Colon (tissue), 2 donors: ENCODE measurements around the gene A1BG.
"Not testable (repeated sequence)": the region's sequence is repeated elsewhere in the genome, so short reads cannot be mapped to it uniquely, and the experiment has no call there.

ENCODE experiments used
- FAIRE-seq: peaks from 2 replicates; lab custom pipeline; 2012; peaks lifted over from hg19 to GRCh38; lab: Jason Lieb, UNC
- donor health status: control.
- donor health status: control.

A1BG gene

DNA sequence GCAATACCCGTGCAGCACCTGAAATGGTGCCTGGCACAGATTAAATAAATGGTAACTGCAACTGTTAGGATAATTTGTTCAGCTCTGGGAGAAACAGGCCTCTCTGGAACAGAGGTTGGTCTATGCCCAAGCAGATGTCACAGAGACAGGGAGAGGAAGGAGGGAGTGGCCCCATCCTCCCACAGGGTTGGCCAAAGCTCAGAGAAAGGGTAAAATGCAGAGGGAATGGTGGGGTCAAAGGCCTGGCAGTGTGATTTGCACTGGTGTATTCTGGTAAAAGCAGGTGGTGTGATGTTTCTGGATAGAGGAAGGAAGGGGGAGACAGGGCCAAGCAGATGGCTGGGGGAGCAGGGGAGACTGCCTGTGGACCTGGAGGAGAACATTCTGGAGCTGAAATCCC is 17.1 kb downstream of the A1BG start:
- no peak for FAIRE-seq

DNA sequence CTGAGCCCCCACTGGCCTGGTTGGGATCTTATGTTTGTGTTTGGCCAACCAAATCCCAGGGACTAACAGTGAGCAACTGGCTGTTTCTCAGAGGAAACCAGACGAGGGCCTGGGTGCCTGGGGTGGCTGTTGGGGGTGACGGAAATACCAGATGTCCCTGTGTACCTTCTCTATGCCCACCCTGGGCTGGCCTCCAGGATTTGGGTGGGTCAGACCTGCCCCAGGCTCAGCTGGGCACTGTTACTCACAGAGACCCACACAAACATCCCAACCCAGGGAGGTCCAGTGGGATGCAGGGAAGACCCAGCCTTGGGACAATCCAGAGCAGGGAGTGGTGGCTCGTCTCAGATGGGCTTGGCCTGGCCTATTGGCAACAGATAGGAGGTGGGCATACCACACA is 17.7 kb downstream of the A1BG start:
- FAIRE-seq, result no peak

DNA sequence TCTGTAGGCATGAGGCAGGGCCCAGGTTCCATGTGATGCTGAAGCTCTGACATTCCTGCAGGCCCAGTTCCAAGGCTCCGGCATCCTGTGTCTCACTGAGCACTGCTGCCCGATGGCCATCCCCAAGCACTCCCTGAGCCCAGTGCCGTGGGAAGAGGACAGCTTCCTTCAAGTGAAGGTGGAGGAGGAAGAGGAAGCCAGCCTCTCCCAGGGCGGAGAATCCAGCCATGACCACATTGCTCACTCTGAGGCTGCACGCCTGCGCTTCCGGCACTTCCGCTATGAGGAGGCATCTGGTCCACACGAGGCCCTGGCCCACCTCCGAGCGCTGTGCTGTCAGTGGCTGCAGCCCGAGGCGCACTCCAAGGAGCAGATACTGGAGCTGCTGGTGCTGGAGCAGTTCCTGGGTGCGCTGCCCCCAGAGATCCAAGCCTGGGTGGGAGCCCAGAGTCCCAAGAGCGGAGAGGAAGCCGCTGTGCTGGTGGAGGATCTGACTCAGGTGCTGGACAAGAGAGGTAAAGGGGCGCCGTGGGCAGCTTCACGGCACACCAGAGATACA is 18.5 kb downstream of the A1BG start:
- no peak for FAIRE-seq

DNA sequence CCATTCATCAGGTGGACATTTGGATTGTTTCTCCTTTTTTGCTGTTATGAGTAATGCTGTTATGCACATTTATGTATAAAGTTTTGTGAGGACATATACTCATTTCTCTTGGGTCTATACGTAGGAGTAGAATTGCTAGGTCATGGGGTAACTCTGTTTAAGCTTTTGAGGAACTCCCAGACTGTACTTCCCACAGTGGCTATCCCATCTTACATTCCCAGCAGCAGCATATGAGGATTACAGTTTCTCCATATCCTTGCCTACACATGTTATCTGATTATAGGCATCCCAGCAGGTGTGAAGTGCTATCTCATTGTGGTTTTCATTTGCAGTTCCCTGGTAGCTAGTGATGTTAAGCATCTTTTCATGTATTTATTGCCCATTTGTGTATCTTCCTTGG is 20.6 kb downstream of the A1BG start:
- FAIRE-seq, result no peak

DNA sequence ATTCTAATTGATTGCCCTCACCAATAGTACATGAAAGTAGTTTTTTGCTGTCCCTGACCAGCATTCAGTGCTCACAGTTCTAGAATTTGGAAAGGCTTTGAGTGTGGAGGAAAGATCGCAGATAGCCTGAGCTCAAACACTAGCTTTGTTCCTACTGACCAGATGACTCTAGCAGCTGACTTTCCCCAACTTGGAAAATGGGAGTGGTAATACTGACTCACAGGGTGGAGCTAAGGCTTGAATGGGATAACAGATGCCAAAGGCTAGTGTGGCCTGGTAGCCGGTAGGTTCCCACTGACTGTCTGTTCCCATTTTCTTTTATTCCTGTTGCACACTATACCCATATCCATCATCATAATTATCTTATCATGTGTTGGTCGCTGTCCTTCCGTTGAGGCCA is 22.8 kb downstream of the A1BG start:
- no peak for FAIRE-seq

DNA sequence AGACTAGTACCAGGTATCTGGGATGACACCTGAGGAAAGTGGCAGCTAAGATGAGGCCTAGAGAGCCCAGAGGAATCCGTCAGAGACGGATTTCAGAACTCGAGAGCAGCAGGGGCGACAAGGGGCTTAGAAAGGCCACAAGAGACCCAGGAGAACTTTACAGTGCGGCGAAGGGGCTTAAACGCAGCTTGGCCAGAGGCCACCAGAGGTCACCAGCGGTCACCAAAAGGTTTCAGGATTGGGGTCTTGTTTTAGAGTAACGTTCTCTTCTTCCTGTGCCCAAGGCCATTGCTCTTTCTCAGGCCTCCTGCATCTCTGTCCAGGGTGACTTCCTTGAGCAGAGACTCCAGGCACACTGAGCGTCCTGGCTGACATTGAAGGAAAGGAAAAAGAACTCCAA is 24.3 kb downstream of the A1BG start:
- FAIRE-seq, result no peak

DNA sequence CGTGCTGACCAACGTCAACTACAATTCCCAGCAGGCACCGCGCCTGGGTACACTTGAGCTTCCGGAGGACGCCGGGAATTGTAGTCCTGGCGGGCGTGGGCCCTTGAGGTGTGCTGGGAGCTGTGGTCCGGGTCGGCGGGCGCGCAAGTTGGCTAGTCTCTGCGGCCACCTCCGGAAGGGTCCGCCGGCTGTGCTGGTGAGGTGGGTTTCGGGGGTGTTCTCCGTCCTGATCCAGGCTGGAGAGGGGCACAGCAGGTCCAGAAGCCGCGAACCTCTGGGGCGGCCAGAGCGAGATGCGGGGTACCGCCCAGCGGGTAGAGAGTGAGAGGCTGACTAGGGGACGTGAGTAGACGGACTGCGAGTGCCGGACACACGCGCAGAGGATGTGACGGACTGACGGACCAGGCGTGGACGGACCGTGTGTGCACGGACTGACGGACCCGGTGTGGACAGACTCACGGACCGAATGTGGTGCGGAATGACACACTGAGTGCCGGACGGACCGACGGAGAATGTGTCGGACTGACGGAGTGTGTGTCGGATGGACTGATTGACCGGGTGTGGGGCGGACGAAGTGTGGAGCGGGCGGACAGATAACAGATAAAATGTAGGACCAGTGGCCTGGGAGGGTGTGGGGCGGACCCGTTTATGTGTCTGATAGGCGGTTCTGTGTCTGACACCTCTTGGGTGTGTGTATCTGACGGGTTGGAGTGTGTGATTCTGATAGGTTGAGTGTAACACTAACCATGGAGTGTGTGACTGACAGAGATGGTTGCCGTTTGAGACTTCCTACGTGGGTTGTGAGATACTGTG is 26.2 kb downstream of the A1BG start, which contains the start of gene ZSCAN22:
Gene ZSCAN22, plus strand, starts transcription at position 81 of the 813 bp plus-strand sequence. CDS start 7,809 bp downstream, outside the sequence.
- FAIRE-seq, result no peak

DNA sequence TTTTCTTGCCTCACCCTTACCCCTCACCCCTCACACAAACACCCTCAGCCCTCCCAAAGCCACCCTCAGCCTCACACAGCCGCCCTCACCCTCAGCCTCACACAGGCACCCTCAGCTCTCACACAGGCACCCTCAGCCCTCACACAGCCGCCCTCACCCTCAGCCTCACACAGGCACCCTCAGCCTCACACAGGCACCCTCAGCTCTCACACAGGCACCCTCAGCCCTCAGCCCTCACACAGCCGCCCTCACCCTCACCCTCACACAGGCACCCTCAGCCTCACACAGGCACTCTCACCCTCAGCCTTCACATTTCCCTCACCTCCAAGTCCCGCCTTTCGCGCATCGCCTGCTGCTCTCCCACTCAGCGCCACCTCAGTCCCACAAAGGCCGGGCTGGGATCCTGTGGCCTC is 26.8 kb downstream of the A1BG start:
- no peak for FAIRE-seq

DNA sequence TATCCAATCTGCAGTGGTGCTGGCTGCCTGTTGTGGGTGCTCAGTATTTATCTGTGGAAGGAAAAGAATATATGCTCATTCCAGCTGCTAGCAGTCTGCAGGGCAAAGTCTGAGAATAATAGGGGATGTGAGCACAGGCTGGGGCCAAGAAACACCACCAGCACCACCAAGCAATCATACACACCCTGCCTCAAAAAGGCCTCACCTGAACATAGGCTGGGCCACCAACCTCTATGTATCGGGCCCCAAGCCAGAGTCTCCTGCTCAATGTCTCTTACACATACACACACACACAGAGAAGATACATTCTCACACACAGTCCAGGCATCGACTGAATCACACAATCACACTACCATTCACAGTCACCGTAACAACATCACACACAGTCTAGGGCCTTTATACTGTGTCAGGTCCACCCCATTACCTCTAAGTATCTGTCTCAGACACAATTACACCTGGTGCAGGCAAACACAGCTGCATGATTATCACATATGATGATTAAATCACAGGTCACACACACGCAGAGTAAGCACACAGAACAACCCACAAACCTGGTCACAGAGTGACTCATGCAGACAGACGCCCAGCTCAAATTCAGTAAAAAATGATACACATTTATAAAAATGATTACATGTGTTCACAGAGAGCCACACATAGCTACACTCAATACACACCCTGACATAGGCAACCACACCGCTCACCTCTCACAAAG is 27.8 kb downstream of the A1BG start:
- FAIRE-seq, result no peak

DNA sequence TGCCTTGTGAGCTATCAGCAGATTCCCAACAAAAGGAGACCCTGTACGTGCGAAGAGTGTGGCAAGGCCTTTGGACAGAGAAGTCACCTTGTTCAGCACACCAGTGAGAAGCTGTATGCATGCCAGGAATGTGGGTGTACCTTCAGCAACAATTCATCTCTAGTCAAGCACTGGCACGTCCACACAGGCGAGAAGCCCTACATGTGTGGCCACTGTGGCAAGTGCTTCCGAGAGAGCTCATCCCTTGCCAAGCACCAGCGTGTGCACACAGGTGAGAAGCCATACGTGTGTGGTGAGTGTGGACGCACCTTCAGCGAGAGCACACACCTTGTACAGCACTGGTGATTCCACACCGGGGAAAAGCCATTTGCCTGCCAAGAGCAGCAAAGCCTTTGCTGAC is 34.1 kb downstream of the A1BG start:
- FAIRE-seq, result no peak

DNA sequence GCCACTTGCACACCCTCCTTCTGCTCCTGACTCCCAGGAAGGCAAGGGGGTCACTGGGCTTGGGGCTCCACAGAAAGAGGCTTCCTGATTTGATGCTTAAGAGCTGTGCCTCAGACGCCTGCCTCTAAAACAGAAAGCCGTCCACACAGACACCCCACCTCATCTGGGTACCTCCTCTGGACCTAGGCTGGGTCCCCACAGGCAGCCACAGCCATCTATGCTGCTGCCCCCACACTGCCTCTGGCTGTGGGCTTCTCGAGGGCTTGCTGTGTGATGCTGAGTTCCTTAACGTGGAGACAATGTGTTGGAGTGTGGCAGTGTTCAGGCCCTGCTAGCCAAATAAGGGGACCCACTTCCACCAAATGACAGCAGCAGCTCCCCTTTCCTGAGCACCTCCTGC is 35.0 kb downstream of the A1BG start:
- no peak for FAIRE-seq

DNA sequence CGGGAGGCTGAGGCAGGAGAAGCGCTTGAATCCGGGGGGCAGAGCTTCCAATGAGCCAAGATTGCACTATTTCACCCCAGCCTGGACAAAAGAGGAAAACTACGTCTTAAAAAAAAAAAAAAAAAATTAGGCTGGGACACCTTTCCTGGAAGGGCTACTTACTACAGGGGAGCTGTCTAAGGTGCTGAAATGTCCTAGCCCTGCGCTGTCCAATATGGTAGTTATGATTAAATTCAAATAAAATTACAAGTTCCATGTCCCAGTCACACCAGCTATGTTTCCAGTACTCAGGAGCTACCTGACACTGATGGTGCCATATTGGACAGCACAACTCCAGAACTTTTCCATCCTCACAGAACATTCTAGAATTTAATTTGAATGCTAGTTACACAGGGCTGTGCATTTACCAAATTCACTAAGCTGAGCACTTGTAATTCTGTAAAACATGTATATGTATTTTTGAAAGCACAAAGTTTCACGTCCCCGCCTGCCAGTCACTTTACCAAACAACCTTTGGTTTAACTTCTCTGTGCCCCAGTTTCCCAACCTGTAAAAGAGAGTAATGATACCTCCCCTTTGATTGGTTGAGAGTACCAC is 35.7 kb downstream of the A1BG start:
- FAIRE-seq, result no peak

DNA sequence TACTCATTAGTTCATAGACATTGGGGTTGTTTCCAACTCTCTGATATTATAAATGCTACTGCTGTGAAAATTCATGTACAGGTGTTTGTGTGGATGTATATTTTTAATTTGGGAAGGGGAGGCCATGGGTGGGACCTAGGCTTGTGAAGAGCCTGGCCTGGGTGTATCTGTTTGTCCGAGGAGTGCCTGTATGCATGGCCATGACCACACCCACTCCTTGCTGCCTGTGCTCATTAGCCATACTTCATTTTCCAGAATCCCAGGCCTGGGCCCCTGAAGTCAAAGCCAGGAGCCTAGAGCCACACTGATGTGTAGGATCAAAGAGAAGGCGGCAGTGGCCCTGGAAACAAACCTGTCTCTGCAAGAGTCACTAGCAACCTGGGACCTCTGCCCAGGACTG is 37.7 kb downstream of the A1BG start:
- FAIRE-seq, result no peak

DNA sequence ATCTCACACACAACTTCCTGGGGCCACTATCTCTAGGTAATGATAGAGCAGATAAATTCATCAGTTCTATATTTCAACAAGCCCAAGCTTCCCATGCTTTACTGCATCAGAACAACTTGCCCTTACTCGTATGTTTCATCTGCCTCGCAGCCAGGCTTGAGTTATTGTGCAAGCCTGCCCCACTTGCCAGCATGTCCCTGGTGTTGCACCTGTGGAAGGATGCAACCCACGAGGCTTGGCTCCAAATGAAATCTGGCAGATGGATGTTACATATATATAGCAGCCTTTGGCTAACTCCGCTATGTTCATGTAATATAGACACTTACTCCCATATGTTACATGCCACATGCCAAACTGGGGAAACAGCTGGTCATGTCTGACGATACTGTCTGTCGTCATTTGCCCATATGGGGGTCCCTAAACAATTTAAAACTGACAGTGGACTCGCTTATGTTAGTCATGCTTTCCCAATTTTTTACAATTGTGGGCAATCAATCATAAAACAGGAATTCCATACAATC is 41.9 kb downstream of the A1BG start:
- FAIRE-seq, result no peak

DNA sequence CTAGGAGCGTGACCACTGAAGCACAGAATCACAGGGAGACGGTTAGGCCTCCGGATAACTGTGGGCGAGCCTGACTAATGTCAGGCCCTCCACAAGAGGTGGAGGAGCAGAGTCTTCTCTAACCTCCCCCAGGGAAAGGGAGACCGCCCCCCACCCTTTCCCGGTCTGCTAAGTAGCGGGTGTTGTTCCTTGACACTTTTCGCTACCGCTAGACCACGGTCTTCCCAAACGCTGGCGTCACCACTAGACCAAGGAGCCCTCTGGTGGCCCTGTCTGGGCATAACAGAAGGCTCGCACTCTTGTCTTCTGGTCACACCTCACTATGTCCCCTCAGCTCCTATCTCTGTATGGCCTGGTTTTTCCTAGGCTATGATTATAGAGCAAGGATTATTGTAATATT is 42.6 kb downstream of the A1BG start:
- not testable (repeated sequence) for FAIRE-seq

DNA sequence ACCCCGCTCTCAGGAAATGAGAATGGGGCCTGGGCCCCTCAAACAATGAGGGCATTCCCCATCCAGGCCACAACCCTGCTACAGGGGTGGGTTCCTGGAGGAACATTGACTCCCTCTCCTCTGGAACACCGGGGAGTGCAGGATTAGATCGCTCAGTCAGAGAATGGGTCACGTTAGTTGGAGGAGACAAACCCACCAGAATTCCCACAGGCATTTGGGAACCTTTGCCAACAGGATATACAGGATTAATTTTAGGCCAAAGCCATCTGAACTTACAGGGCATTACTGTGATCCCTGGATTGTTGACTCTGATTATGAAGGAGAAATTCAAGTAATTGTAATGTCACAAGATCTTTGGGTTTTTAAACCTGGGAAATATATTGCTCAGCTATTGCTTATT is 45.6 kb downstream of the A1BG start:
- no peak for FAIRE-seq

DNA sequence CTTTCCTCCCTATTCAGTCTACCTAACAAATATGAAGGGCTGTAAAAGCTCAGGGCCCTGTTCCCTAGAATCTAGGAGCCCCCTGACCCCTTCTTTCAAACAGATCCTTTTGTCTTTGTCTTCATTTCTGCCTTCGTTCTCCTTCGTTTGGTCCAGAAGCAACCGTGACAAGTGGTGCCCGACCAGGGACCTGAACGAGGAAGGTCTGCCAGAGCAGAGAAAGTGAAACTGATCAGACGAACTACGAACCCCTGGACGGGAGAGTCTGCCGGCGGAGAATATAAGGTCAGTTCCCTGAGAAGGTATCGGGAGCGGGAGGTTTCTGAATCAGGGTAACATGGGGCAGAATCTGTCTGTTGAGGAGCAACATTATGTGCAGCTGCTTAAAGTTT is 47.4 kb downstream of the A1BG start:
- FAIRE-seq, result no peak

DNA sequence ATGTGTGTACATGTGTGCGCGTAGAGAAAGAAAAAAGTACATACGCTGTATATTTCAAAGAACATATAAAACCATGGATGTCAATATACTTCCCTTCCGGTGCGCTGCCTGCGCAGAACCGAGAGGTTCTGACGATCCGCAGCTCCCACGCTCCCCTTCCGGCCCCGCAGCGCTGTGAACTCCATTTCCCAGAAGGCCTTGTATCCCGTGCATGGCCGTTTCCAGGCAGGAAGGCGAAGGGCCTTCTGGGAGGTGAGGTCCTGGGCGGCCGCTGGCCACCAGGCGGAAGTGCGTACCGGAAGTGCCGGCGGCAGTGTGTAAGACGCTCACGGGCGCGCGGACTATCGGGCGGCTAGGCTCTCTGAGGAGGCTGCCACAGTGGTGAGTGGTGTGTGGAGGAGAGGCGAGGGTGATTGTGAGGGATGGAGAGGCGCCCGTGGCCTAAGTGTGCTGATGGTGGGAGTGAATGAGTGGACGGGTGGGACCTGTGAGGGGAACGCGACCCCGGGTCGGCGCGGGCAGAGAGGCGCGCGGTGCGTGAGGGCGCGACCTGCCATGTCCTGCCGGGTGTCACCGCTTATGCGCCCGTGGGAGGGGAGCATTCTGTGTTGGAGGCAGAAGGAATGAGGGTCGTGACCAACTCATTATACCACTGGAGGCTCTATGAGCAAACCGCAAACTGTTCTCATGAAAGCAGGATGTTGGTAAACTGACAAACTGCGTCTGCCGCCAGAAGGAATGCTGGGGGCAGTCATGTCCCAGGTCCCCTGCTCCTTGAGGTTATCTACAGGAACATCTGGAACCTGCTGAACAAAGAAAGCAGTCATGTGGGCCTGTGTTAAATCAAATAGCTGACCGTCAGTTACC is 48.0 kb downstream of the A1BG start, which contains the start of gene ERVK3-1:
Gene ERVK3-1, plus strand, starts transcription at position 313 of the 867 bp plus-strand sequence. CDS start 6,792 bp downstream, outside the sequence.
- FAIRE-seq, result no peak

DNA sequence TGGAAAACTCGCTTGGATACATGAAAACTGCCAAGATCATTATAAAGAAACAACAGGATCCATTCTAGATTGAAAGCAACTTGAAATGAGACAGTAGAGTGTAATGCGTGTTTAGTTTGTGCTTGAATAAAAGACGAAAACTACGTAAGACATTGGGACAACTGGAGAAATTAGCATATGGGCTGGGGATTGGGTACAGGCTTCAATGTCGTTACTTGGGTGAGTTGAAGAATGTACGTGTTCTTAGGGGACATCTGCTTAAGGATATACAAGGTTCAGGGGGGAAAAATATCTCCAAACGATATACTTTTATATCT is 48.6 kb downstream of the A1BG start:
- FAIRE-seq, result no peak

DNA sequence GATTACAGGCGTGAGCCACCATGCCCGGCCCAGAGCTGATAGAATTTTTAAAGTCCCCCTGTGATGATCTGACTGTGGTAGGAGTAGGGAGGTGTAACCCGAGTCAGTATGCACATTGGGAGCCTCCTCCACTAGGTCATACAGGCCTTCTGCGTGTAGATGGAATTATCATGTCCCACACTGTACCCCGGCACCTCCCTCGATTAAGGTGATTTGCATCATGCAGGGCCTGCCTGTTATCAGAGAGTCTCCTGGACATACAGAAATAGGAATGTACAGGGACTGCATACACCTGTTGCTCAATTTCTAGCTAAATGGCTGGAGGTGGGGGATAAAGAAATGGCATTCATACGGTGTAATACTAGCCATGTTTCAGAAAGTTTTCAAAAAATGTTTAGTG is 49.0 kb downstream of the A1BG start:
- no peak for FAIRE-seq

DNA sequence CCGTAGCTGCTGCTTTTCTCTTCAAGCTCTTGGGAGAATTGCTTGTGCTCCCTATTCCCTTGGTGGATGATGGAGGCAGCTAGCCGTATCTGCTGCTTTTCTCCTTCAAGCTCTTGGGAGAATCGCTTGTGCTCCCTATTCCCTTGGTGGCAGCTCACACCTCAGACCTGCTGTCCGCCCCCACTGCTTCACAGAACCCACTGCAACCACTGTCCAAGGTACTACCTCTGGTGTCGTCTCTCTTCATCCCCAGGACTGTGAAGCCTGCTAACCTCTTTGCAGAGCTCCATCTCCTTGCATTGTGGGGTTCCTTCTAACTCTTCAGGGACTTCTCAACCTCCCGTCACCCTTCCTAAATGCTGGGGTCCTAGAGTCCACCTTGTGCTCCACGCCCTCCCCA is 52.7 kb downstream of the A1BG start:
- FAIRE-seq, result no peak

DNA sequence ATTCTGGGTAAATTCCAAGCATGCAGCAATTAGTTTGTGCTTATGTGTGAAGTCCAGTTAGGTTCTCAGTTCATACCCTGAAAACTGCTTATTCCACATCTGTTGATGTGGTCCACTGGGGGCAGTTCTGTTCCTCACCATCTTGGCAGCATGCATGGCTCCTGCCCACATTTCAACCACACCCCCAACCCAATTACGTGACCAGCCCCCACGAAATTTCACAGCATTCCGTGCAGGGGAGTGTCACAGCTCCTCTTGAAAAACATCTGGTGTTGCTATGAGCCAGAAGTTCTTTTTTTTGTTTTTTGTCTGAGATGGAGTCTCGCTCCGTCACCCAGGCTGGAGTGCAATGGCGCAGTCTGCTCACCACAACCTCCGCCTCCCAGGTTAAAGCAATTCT is 57.2 kb downstream of the A1BG start:
- no peak for FAIRE-seq
